Activated CD8-positive, alpha-beta memory T cell treated with anti-CD3 and anti-CD28 coated beads for 48 hours (primary cell): ENCODE results near the gene OCIAD2.
"Not testable (repeated sequence)": the region's sequence is repeated elsewhere in the genome, so short reads cannot be mapped to it uniquely, and the experiment has no call there.

Source experiments
- DNase-seq, 3 experiments: peaks; one replicate each; pipeline ENCODE4 v3.0.0-alpha.2; 2020; ENCODE audit warnings: low read depth in 2 of 3, low spot score in 2 of 3

The OCIAD2 gene

GRCh38 chr4:48854982-48855381 lies 51.6 kb downstream of the OCIAD2 start:
- no peak for DNase-seq

- no peak for DNase-seq
Observed at GRCh38 chr4:48854395-48854683, 52.2 kb downstream of the OCIAD2 start.

- no peak for DNase-seq
Observed at GRCh38 chr4:48853604-48854394, 52.8 kb downstream of the OCIAD2 start.

GRCh38 chr4:48851651-48852050 lies 54.9 kb downstream of the OCIAD2 start:
- DNase-seq = no peak

GRCh38 chr4:48848799-48849198 lies 57.8 kb downstream of the OCIAD2 start:
- not testable (repeated sequence) for DNase-seq

GRCh38 chr4:48844843-48845242 lies 61.7 kb downstream of the OCIAD2 start:
- no peak for DNase-seq

GRCh38 chr4:48841045-48841827 lies 65.3 kb downstream of the OCIAD2 start:
- DNase-seq = no peak

- no peak for DNase-seq
Observed at GRCh38 chr4:48836658-48837057, 69.9 kb downstream of the OCIAD2 start.
